ENCODE measurements around the gene GPATCH4.

GPATCH4 gene

DNA sequence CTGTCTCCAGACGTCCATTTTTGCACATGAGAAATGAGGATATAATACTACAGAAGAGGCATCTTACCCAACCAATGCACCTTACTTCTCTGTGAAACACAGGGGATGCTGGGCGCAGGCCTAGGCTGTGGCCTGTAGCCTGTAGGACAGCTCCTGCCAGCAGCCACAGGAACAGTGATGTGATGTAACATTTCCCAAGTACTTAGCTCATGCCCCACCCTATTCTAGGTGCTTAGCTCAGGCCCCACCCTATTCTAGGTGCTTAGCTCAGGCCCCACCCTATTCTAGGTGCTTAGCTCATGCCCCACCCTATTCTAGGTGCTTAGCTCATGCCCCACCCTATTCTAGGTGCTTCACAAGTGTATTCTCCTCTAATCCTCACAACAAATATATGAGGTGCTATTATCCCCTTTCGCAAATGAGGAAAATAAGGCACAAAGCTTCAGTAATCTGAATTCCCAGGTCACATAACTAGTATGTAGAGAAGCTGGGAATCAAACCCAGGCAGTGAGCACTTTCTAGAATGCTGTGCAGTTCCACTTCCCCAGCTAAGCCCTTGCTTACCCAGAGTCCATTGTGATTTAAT lies 14.3 kb downstream of the GPATCH4 start:
- no peak for TF ChIP-seq CTCF (IDR thresholded peaks at IDR 0.05; ENCODE audit: low read depth, low read length)
- DNase-seq (ENCODE audit: low read depth in 2 of 2), result no peak
- no peak overlapping the region for H3K4me3 ChIP-seq (replicated peaks in 1 of 2; ENCODE audit: low read depth in 2 of 2, low read length in 2 of 2)

DNA sequence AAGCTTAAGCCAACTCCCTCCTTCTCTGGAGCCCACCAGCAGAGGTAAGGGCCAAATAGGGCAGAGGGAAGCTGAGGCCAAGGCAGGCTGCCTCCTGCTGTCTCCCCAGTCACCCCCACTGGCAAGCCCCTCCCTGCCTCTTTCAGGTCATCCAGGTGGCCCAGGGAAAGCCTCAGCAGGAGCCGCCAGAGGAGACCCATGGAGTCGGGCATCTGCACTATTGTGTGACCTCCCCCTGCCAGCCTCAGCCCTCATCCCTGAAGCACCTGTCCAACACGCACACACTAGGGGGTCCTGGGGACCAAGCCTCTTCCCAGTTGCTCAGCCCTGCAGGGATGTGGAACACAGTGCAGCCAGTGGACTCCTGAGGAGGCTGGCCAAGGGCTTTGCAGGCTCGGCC lies 15.0 kb downstream of the GPATCH4 start:
- no peak for TF ChIP-seq CTCF (IDR thresholded peaks at IDR 0.05; ENCODE audit: low read depth, low read length)
- no peak for DNase-seq (ENCODE audit: low read depth in 2 of 2)
- no peak overlapping the region for H3K4me3 ChIP-seq (replicated peaks in 1 of 2; ENCODE audit: low read depth in 2 of 2, low read length in 2 of 2)

- DNase-seq (ENCODE audit: low read depth in 2 of 2), result no peak
- H3K4me3 ChIP-seq (replicated peaks in 1 of 2; ENCODE audit: low read depth in 2 of 2, low read length in 2 of 2), result no peak overlapping the region
- peak; percentile 10 for TF ChIP-seq CTCF (IDR thresholded peaks at IDR 0.05; ENCODE audit: low read depth, low read length)
These were observed 16.5 kb downstream of the GPATCH4 start for GRCh38 chr1:156584813-156585212.

GRCh38 chr1:156583821-156584622 lies 17.3 kb downstream of the GPATCH4 start:
- peak; percentile 89 for TF ChIP-seq CTCF (IDR thresholded peaks at IDR 0.05; ENCODE audit: low read depth, low read length)
- peak; percentile 92 to 93 for DNase-seq (ENCODE audit: low read depth in 2 of 2)
- H3K4me3 ChIP-seq (replicated peaks in 1 of 2; ENCODE audit: low read depth in 2 of 2, low read length in 2 of 2), result no peak overlapping the region

- no peak for TF ChIP-seq CTCF (IDR thresholded peaks at IDR 0.05; ENCODE audit: low read depth, low read length)
- no peak overlapping the region for H3K4me3 ChIP-seq (replicated peaks in 1 of 2; ENCODE audit: low read depth in 2 of 2, low read length in 2 of 2)
- DNase-seq (ENCODE audit: low read depth in 2 of 2), result no peak
These were observed 18.8 kb downstream of the GPATCH4 start for GRCh38 chr1:156582388-156583017.

DNA sequence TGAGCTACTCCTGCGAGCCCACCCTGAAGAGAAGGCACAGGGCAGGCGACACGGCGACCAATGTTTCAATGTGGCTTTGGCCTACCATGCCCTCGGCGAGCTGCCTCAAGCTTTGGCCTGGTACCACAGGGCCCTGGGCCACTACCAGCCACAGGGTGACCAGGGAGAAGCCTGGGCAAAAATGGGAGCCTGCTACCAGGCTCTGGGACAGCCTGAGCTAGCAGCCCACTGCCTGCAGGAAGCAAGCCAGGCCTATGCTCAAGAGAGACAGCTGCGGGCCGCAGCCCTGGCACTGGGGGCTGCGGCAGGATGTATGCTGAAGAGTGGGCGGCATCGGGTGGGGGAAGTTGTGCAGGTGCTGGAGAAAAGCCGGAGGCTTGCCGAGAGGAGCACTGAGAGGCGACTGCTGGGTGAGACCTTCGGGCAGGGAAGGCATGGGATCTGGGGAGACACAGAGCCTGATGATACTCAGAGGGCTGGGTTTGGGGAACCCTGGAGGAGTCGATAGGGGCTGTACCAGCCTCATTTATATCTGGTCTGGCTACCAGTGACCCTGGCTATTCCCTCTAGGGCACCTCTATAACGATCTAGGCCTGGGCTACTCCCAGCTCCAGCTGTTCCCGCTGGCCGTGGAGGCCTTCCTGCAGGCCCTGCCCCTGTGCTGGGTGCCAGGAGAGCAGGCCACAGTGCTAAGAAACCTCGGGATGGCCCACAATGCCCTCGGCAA lies 19.5 kb downstream of the GPATCH4 start:
- no peak for TF ChIP-seq CTCF (IDR thresholded peaks at IDR 0.05; ENCODE audit: low read depth, low read length)
- no peak overlapping the region for H3K4me3 ChIP-seq (replicated peaks in 1 of 2; ENCODE audit: low read depth in 2 of 2, low read length in 2 of 2)
- no peak for DNase-seq (ENCODE audit: low read depth in 2 of 2)

Measured in cardiac fibroblast (primary cell).